ENCODE data around the gene PACSIN2.

- no peak for TF ChIP-seq SIN3A (IDR thresholded peaks at IDR 0.05; ENCODE audit: borderline replicate concordance, insufficient read depth, low read length)
- no peak for TF ChIP-seq TAF1 (IDR thresholded peaks at IDR 0.05; ENCODE audit: borderline replicate concordance, insufficient read depth, low read length)
- no peak for TF ChIP-seq POLR2AphosphoS5 (IDR thresholded peaks at IDR 0.05; ENCODE audit: low read depth, low read length)
- TF ChIP-seq FOXP2 (optimal IDR thresholded peaks at IDR 0.05; ENCODE audit: borderline replicate concordance, extremely low read depth, extremely low read length, insufficient read depth): no peak
- no peak for TF ChIP-seq REST (IDR thresholded peaks at IDR 0.05; ENCODE audit: insufficient read depth in 1 of 2, low read depth in 2 of 2, low read length in 2 of 2)
Observed at GRCh38 chr22:42881298-42881697, 133.7 kb downstream of the PACSIN2 start.

Measured in PFSK-1 (cell line).